ENCODE results near the gene SLC17A9.

SLC17A9 gene

DNA sequence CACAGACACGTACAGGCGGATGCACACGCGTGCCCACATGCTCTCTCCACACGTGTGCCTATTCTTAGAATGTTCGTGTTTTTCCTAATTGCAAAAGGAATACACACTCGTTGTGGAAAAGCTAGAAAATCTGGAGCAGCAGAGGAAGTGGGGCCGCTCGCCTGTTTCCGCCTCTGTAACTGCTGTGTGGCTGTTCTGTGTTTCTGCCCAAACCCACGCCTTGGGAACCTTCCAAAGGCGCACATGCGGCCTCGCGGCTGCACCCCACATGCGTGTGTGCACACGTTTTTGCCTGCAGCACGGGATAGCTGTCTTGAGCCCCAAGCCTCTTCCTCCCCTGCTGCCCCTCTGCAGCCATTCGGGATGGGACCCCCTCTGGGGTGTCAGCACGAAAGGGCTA is 12.2 kb downstream of the SLC17A9 start:
- no peak for DNase-seq (ENCODE audit: low read depth in 1 of 2, low spot score in 1 of 2)
- no peak for TF ChIP-seq JUND (IDR thresholded peaks at IDR 0.05; ENCODE audit: low read depth)
- in situ Hi-C loops (cut with HindIII; ENCODE audit: low pct_unique_long_range_greater_than_20kb, low sequenced_read_pairs): no loop called here

DNA sequence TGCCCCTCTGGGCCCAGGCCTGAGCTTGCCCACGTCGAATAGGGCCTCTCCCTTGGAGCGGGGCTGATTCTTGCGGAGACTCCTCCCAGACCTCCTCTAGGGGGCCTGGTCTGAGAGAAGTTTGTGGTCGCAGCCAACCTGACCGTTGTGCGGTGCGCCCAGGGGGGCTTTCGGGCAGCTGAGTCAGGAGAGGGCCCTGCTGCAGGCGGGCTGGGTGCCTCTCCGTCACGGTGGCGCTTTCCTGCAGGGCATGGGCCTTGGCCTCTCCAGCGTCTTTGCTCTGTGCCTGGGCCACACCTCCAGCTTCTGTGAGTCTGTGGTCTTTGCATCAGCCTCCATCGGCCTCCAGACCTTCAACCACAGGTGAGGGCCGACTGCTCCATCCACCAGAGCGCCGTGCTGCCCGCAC is 12.9 kb downstream of the SLC17A9 start:
- no peak for DNase-seq (ENCODE audit: low read depth in 1 of 2, low spot score in 1 of 2)
- no peak for TF ChIP-seq JUND (IDR thresholded peaks at IDR 0.05; ENCODE audit: low read depth)
- in situ Hi-C loops (cut with HindIII; ENCODE audit: low pct_unique_long_range_greater_than_20kb, low sequenced_read_pairs): no loop called here

DNA sequence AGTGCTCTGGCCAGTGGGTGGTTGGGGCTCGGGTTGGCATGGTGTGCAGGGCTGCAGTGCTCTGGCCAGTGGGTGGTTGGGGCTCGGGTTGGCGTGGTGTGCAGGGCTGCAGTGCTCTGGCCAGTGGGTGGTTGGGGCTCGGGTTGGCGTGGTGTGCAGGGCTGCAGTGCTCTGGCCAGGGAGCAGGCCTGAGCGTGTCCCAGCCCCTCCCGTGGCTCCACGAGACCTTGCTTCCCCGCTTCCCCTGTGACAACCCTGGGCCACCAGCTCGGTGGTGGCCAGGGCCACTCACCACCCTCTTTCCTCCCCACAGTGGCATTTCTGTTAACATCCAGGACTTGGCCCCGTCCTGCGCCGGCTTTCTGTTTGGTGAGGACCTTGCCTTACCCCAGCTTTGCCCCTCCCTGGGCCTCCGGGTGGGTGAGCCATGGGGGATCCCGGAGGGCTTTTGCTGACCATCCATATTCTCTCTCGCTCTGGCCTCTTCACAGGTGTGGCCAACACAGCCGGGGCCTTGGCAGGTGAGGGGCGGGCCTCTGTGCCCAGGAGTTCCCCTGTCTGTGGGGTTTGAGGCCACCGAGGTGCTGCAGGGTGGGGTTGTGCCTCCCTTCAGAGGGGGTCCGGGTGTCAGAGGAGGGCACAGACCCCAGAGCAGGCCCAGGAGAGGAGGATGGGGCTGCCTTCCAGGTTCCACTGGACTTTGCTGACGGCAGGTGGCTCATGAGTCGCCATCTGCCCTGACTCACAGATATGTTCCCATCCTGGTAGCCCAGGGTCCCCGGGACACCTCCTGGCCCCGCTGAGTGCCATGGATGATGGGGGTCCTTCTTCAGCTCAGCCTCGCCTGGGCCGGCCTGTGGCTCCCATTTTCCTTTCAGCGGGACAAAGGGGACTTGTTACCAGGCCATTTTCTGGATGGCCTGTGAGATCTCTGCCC is 14.0 kb downstream of the SLC17A9 start:
- in situ Hi-C loops (cut with HindIII; ENCODE audit: low pct_unique_long_range_greater_than_20kb, low sequenced_read_pairs): no loop called here

DNA sequence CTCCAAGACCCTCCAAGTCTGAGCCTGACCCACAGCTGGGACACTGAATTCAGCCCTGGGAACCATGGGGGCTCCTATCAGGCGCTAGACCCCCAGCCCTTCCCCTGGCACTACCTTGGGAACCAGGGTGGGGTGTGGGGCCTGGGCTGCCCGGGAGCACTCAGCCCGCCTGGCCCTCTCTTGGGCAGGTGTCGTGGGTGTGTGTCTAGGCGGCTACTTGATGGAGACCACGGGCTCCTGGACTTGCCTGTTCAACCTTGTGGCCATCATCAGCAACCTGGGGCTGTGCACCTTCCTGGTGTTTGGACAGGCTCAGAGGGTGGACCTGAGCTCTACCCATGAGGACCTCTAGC is 14.6 kb downstream of the SLC17A9 start:
- no peak for TF ChIP-seq JUND (IDR thresholded peaks at IDR 0.05; ENCODE audit: low read depth)
- no peak for DNase-seq (ENCODE audit: low read depth in 1 of 2, low spot score in 1 of 2)
- in situ Hi-C loops (cut with HindIII; ENCODE audit: low pct_unique_long_range_greater_than_20kb, low sequenced_read_pairs): no loop called here

More for the DNA sequence above, 14.0 kb downstream of the SLC17A9 start:
- TF ChIP-seq JUND (IDR thresholded peaks at IDR 0.05; ENCODE audit: low read depth): no peak
- no peak for DNase-seq (ENCODE audit: low read depth in 1 of 2, low spot score in 1 of 2)

DNA sequence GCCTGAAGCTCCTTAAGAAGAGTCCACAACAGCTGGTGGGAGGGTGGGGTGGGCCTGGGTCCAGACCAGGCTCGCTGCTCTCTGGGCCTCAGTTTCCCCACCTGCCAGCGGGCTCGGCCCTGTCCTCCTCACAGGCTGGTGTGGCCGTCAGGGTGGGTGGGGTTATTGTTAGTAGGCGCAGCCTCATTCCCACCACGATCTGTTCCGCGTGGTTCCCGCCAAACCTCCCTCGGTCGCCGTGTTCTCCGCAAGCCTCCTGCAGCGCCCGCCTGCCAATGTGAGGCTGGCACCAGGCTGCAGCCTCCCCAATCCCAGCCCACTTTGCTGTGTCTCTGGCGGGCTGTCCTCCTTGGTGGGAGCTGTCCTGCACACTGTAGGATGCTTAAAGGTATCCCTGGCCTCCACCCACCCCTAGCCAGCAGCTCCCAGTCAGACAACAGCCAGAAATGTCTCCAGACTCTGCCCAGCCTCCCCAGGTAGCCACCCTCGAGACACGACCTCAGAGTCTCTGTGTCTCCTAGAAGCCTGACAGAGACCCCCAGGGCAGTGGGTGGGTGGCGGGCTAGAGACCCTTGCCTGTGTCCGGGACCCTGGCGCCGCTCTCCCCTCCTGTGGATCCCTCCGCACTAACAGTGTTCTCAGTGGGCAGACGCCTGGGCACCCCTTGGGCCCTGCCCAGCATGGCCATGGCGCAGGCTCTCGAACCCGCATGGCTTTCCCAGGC is 15.3 kb downstream of the SLC17A9 start:
- in situ Hi-C loops (cut with HindIII; ENCODE audit: low pct_unique_long_range_greater_than_20kb, low sequenced_read_pairs): no loop called here
- no peak for TF ChIP-seq JUND (IDR thresholded peaks at IDR 0.05; ENCODE audit: low read depth)
- no peak for DNase-seq (ENCODE audit: low read depth in 1 of 2, low spot score in 1 of 2)

DNA sequence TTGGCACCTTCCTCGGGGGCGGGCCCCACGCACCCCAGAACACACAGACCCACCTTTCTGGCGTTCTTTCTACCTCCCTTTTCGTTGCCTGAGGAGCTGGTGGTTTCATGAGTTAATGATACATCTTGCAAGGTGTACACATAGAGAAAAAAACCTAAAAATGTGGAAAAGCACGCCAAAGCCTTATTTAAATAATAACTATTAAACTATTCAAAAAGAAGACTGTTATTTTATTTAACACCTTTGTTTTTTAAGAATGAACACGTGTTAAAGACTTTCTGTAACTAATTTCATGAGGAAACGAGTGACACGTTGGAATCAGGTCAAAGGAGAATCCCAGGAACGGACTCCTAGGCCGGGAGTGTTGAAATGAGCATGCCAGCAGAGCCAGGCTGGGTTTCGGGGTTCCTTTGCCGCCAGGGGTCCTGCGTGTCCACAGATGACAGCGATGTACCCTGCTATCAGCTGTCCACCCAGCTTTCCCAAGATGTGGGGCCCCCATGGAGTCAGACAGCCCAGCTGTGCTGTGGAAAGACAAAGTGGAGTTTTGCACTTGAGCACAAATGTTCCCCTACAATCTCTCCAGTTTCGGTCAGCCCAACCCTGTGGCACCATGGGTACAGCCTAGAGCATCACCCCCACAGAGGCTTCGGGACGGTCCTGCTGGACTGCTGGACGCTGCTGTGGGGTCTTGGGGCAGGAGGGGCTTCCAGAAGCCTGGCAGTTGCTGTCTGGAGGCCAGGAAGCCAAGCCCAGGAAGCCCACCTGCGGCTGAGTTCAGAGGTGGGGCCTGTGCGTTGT is 16.1 kb downstream of the SLC17A9 start:
- no peak for DNase-seq (ENCODE audit: low read depth in 1 of 2, low spot score in 1 of 2)
- in situ Hi-C loops (cut with HindIII; ENCODE audit: low pct_unique_long_range_greater_than_20kb, low sequenced_read_pairs): no loop called here
- TF ChIP-seq JUND (IDR thresholded peaks at IDR 0.05; ENCODE audit: low read depth): no peak

DNA sequence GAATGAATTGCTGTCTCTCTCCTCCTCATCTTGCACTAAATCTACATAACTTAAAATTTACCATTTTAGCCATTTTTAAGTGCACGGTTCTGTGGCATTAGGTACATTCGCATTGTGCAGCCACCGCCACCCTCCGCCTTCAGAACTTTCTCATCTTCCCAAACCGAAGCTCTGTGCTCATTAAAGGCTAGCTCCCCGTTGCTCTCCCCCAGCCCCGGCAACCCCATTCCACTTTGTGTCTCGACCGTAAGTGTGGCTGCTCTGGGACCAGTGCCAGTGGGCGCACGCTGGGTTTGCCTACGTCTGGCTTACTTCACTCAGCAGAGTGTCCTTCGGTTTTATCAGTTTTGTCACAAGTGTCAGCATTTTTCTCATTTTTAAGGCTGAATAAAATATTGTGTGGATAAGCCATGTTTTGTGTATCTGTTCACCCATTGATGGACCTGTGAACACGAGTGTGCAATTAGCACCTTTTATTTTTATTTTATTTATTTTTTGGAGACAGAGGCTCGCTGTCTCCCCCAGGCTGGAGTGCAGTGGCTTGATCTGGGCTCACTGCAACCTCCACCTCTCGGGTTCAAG is 16.8 kb downstream of the SLC17A9 start:
- no peak for DNase-seq (ENCODE audit: low read depth in 1 of 2, low spot score in 1 of 2)
- in situ Hi-C loops (cut with HindIII; ENCODE audit: low pct_unique_long_range_greater_than_20kb, low sequenced_read_pairs): no loop called here
- TF ChIP-seq JUND (IDR thresholded peaks at IDR 0.05; ENCODE audit: low read depth): no peak

DNA sequence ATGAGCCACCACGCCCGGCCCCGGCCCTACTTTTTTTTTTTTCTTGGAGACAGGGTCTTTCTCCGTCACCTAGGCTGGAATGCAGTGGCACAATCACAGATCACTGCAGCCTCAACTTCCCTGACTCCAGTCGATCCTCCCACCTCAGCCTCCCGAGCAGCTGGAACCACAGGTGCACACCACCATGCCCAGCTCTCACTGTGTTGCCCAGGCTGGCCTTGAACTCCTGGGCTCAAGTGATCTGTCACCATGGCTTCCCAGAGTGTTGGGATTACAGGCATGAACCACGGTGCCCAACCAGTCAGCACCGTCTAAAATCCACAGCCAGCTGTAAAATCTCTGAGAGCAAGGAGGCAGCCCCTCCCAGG is 17.4 kb downstream of the SLC17A9 start:
- in situ Hi-C loops (cut with HindIII; ENCODE audit: low pct_unique_long_range_greater_than_20kb, low sequenced_read_pairs): no loop called here
- DNase-seq (ENCODE audit: low read depth in 1 of 2, low spot score in 1 of 2): no peak
- no peak for TF ChIP-seq JUND (IDR thresholded peaks at IDR 0.05; ENCODE audit: low read depth)

DNA sequence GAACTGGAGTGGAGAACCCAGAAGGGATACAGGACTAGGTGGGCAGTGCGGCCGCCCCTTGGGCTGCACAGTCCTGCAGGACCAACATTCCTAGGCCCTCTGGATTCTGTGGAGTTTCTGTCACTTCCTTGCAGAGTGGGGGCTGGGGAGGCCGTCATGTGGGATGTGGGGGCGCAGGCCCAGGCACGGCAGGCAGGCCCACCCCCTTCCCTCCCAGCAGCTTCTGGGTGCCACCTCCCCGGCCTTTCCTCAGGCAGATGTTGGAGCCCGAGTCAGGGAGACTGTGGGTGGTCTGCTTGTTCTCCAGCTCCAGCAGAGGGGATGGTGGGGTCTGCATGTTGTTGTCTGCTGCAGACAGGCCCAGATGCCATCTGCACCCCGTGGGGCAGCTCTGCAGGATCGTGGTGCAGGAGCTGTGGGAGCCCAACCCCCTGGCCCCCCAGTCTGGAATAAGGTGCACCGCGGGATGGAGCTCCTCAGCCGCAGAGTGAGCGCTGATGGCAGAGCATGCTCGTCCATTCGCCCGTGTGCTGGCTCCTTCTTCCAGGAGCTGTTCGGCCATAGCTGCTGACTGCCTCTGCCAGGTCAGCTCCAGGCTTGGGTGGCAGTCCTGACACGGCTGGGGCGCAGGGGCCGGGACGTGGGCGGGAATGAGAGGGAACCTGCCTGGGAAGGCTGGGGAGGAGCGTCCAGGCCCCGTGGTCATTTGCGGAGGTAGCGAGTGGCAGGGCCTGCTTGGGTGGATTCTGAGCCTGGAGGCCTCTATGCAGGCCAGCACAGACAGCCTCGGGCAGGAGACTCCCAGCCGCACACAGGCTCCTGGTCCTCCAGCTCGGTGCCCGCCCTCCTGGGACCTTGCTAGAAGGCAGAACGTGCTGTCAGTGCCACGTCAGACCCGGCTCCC is 18.1 kb downstream of the SLC17A9 start:
- peak; percentile 71 to 85 for DNase-seq (ENCODE audit: low read depth in 1 of 2, low spot score in 1 of 2)
- in situ Hi-C loops (cut with HindIII; ENCODE audit: low pct_unique_long_range_greater_than_20kb, low sequenced_read_pairs): no loop called here

DNA sequence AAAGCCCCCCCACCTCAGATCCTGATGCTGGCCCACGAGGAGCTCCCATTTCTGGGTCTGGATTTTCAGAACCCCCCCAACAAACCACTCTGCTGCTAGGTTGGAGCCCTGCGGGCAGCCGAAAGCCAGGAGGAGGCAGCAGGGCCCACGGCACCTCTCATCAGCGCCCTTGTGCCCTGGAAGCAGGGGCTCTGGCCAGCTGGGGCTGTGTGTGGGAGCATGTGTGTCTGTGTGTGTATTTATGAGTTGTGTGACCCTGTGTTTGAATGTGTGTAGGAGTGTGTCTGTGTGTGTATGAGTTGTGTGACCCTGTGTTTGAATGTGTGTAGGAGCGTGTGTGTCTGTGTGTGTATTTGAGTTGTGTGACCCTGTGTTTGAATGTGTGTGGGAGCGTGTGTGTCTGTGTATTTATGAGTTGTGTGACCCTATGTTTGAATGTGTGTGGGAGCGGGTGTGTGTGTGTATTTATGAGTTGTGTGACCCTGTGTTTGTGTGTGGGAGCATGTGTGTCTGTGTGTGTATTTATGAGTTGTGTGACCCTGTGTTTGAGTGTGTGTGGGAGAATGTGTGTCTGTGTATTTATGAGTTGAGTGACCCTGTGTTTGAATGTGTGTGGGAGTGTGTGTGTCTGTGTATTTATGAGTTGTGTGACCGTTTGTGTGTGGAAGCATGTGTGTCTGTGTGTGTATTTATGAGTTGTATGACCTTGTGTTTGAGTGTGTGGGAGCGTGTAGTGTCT is 18.9 kb downstream of the SLC17A9 start:
- no peak for TF ChIP-seq JUND (IDR thresholded peaks at IDR 0.05; ENCODE audit: low read depth)
- in situ Hi-C loops (cut with HindIII; ENCODE audit: low pct_unique_long_range_greater_than_20kb, low sequenced_read_pairs): no loop called here
- DNase-seq (ENCODE audit: low read depth in 1 of 2, low spot score in 1 of 2): no peak

More for the DNA sequence above, 18.1 kb downstream of the SLC17A9 start:
- no peak for TF ChIP-seq JUND (IDR thresholded peaks at IDR 0.05; ENCODE audit: low read depth)

All from T47D (cell line).